LNCAP (cell line): Measurements from ENCODE around the gene ARHGAP45.

Source experiments
- TF ChIP-seq, protein P1 (sequence below): fragments of 450-650 bp; IDR thresholded peaks from 2 replicates; pipeline ENCODE4 v1.5.1; 2017; ENCODE audit warnings: mild to moderate bottlenecking

The ARHGAP45 gene

GRCh38 chr19:1050989-1051788, 15.8 kb upstream of the ARHGAP45 start:
- TF ChIP-seq, protein P1, sequence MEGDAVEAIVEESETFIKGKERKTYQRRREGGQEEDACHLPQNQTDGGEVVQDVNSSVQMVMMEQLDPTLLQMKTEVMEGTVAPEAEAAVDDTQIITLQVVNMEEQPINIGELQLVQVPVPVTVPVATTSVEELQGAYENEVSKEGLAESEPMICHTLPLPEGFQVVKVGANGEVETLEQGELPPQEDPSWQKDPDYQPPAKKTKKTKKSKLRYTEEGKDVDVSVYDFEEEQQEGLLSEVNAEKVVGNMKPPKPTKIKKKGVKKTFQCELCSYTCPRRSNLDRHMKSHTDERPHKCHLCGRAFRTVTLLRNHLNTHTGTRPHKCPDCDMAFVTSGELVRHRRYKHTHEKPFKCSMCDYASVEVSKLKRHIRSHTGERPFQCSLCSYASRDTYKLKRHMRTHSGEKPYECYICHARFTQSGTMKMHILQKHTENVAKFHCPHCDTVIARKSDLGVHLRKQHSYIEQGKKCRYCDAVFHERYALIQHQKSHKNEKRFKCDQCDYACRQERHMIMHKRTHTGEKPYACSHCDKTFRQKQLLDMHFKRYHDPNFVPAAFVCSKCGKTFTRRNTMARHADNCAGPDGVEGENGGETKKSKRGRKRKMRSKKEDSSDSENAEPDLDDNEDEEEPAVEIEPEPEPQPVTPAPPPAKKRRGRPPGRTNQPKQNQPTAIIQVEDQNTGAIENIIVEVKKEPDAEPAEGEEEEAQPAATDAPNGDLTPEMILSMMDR, result no peak

- TF ChIP-seq, protein P1, result no peak
Measured at GRCh38 chr19:1051791-1052190, 15.2 kb upstream of the ARHGAP45 start.

DNA sequence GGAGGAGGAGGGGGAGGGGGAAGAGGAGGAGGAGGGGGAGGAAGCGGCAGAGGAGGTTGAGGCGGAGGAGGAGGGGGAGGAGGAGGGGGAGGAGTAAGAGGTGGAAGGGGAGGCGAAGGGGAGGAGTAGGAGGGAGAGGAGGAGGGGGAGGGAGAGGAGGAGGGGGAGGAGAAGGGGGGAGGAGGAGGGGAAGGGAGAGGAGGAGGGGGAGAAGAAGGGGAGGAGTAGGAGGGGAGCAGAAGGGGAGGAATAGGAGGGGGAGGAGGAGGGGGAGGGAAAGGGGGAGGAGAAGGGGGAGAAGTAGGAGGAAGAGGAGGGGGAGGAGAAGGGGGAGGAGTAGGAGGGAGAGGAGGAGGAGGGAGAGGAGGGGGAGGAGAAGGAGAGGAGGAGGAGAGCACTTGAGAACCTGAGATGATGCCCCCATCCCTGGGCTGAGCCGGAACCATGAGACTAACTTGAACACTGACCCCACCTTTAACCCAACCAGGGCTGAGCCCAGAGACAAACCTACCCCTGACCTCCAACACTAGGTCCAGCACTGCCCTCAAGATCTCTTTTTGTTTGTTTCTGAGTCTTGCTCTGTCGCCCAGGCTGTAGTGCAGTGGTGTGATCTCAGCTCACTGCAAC, 14.5 kb upstream of the ARHGAP45 start:
- TF ChIP-seq, protein P1, result no peak

DNA sequence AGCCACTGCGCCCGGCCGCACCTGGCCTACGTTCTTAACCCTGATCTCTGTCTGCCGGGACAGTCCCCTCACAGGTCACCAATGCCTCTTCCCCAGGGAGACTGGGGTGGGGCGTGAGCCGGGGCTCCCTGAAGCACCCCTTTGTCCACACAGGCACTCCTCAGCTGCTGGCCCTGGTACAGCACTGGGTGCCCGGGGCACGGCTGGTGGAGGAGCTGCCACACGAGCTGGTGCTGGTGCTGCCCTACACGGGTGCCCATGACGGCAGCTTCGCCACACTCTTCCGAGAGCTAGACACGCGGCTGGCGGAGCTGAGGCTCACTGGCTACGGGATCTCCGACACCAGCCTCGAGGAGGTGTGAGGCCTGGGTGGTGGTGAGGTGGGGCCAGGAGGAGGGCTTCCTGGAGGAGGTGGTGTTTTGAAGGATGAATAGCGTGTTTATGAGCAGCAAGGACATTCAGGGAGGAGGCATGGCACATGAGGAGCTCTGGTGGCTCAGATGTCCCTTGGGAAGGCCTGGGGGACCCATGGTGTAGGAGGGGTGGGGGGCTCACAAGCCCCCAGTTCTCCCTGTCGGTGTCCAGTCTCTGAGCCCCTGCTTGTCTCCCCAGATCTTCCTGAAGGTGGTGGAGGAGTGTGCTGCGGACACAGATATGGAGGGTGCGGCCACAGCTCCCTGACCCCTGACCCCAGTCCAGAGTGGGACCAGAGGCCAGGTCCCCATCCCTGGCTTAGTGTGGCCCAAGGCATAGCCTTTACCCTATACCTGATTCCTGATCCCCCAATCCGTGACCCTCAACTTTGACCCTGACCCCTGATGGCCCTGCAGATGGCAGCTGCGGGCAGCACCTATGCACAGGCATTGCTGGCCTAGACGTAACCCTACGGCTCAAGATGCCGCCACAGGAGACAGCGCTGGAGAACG, 13.5 kb upstream of the ARHGAP45 start:
- TF ChIP-seq, protein P1, result no peak

- TF ChIP-seq, protein P1, result no peak
Measured at GRCh38 chr19:1054102-1055027, 12.6 kb upstream of the ARHGAP45 start.

GRCh38 chr19:1055028-1055425, 11.9 kb upstream of the ARHGAP45 start:
- TF ChIP-seq, protein P1, result no peak
